ENCODE measurements around the gene MIGA1.
A peak's percentile ranks its signal among the peaks of the same experiment; 100 is the strongest.
"Not testable (repeated sequence)": the region's sequence is repeated elsewhere in the genome, so short reads cannot be mapped to it uniquely, and the experiment has no call there.

The MIGA1 gene

DNA sequence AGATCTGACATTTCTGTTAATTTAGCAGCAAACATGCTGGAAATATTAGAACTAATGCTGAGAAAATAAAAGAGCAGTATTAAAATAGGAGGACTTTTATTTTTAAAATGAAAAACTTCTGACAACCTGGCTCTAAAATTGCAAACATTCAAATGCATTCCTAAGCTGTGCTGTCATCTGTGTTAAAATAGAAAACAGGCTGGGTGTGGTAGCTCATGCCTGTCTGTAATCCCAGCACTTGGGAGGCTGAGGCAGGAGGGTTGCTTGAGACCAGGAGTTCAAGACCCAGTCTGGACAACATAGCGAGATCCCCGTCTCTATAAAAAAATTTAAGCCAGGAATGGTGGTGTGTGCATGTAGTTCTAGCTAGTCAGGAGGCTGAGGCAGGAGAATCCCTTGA is 44.6 kb downstream of the MIGA1 start:
- DNase-seq (ENCODE audit: extremely low spot score) = no peak
- ChIA-PET CTCF (interaction anchor here (1.0 to 3.4 kb wide), 3 partner anchors 8 to 19 kb away, joined by 3 to 18 read pairs (median 4); no protein-coding TSS in a partner anchor), POLR2A (no interaction called here)
- TF ChIP-seq, protein P1, sequence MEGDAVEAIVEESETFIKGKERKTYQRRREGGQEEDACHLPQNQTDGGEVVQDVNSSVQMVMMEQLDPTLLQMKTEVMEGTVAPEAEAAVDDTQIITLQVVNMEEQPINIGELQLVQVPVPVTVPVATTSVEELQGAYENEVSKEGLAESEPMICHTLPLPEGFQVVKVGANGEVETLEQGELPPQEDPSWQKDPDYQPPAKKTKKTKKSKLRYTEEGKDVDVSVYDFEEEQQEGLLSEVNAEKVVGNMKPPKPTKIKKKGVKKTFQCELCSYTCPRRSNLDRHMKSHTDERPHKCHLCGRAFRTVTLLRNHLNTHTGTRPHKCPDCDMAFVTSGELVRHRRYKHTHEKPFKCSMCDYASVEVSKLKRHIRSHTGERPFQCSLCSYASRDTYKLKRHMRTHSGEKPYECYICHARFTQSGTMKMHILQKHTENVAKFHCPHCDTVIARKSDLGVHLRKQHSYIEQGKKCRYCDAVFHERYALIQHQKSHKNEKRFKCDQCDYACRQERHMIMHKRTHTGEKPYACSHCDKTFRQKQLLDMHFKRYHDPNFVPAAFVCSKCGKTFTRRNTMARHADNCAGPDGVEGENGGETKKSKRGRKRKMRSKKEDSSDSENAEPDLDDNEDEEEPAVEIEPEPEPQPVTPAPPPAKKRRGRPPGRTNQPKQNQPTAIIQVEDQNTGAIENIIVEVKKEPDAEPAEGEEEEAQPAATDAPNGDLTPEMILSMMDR (IDR thresholded peaks at IDR 0.05; ENCODE audit: control extremely low read depth, extremely low read depth, low read depth, missing control alignments) = no peak

DNA sequence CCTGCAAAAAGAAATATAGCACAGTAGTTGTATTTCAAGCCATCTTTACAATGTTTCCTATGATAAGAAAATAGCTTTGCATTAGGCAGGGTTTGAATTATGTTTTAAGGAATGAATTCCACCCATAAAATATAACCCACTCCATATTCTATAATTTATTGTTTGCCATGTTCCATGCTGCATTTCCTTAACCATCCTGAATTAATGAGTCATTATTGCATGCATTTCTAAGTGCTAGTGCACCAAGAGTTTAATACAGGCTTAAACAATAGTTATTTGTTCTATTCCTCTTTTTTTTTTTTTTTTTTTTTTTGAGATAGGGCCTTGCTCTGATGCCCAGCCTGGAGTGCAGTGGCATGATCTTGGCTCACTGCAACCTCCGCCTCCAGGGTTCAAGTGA is 45.2 kb downstream of the MIGA1 start:
- TF ChIP-seq, protein P1 (IDR thresholded peaks at IDR 0.05; ENCODE audit: control extremely low read depth, extremely low read depth, low read depth, missing control alignments) = no peak
- POLR2A ChIA-PET = no interaction called here
- DNase-seq (ENCODE audit: extremely low spot score) = no peak
- CTCF ChIA-PET = interaction anchor here (0.7 to 3.4 kb wide), 4 partner anchors 8 to 289 kb away, joined by 3 to 18 read pairs (median 4); no protein-coding TSS in a partner anchor

DNA sequence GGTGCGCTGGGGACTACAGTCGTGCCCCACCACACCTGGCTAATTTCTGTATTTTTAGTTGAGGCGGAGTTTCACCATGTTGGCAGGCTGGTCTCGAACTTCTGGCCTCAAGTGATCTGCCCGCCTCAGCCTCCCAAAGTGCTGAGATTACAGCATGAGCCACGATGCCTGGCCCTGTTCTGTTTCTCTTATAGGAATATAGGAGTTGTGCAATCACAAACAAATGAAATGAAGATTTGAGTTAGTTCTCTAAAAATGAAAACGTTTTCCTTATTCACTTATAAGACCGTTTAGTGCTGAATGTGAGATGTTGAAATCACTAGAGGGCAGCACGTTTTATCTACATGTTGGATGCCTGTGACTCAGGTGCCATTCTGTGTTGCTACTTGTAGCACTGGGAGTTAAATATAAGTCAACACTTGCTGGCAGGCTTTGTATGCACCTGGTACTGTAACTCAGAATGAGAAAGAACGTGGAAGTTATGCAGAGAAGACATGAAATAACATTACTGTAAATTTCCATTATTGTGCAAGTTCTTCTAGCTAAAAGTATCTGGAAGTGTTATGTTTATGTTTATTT is 45.8 kb downstream of the MIGA1 start:
- ChIA-PET CTCF (interaction anchor here (0.6 to 3.4 kb wide), 13 partner anchors 9 to 289 kb away, joined by 3 to 18 read pairs (median 4); no protein-coding TSS in a partner anchor), POLR2A (no interaction called here)
- TF ChIP-seq, protein P1 (IDR thresholded peaks at IDR 0.05; ENCODE audit: control extremely low read depth, extremely low read depth, low read depth, missing control alignments) = peak; percentile 9
- peak; percentile 22 for DNase-seq (ENCODE audit: extremely low spot score)

DNA sequence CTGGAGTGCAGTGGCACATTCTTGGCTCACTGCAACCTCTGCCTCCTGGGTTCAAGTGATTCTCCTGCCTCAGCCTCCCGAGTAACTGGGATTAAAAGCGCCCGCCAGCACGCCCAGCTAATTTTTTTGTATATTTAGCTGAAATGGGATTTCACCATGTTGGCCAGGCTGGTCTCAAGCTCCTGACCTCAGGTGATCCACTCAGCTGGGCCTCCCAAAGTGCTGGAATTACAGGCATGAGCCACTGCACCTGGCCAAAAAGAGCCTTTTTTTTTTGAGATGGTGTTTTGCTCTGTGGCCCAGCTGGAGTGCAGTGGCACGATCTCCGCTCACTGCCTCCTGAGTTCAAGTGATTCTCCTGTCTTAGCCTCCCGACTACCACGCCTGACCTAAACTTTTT is 47.4 kb downstream of the MIGA1 start:
- CTCF ChIA-PET = interaction anchor here (1.2 to 3.4 kb wide), 4 partner anchors 10 to 25 kb away, joined by 3 to 18 read pairs (median 6); no protein-coding TSS in a partner anchor
- DNase-seq (ENCODE audit: extremely low spot score); POLR2A ChIA-PET: not testable (repeated sequence)

DNA sequence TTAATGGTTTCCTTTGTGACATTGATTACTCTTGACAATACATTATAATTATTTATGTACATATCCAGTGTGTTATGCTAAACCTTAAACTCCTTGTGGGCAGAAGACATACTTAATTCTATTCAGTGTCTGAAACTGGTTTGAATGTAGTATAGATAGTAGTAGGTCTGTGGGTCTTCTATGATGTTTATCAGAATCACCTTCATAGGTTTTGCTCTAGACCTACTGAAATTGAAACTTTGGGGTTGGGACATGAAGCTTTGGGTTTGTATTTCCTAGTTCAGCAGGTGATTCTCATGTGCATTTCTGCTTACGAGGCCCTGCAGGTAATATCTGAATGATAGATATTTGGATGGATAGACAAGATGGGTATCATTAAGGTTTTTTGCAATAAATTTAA is 48.6 kb downstream of the MIGA1 start:
- ChIA-PET CTCF (interaction anchor here (1.2 to 2.2 kb wide), 2 partner anchors 10 to 16 kb away, joined by 4 to 7 read pairs; no protein-coding TSS in a partner anchor), POLR2A (no interaction called here)
- no peak for DNase-seq (ENCODE audit: extremely low spot score)
- TF ChIP-seq, protein P1 (IDR thresholded peaks at IDR 0.05; ENCODE audit: control extremely low read depth, extremely low read depth, low read depth, missing control alignments) = no peak

DNA sequence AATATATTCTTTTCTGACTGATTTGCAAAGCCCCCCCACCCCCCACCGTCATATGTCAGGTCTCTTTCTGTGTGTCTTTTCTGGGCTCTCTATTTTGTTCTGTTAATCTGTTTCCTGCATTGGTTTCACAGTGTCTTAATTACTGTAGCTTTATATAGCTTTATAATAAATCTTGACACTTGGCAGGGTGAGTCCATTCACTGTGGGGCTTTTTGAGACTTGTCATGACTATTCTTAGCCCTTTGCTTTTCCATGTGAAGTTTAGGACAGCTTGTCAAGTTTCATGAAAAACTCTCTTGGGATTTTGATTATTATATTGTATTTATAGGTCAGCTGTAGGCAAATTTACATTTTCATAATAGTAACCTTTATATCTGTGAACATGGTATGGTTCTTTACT is 50.4 kb downstream of the MIGA1 start:
- CTCF ChIA-PET = interaction anchor here (0.8 to 1.3 kb wide), 2 partner anchors 28 to 71 kb away, joined by 3 read pairs; no protein-coding TSS in a partner anchor
- TF ChIP-seq, protein P1 (IDR thresholded peaks at IDR 0.05; ENCODE audit: control extremely low read depth, extremely low read depth, low read depth, missing control alignments) = no peak
- POLR2A ChIA-PET = no interaction called here
- DNase-seq (ENCODE audit: extremely low spot score) = no peak

DNA sequence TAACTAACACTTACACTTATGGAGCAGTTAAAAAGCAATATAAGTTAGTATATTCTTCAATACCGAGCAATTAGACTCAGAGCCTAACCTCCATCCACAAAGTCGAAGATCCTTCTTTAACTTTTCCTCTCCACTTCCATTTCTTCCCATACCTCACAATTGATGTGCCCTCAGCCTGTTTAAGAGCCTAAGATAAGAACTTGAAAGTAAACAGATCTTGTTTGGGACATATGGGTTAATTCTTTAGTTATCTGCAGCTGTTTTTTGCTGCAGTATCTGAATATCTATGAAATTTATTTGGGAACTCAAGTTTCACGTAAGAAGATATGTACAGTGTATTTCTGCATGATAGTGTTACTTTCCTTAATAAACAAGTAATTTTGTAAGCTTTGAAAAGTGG is 51.5 kb downstream of the MIGA1 start:
- ChIA-PET POLR2A (no interaction called here), CTCF (no interaction called here)
- TF ChIP-seq, protein P1 (IDR thresholded peaks at IDR 0.05; ENCODE audit: control extremely low read depth, extremely low read depth, low read depth, missing control alignments) = no peak
- no peak for DNase-seq (ENCODE audit: extremely low spot score)
